GF-D8 (cell line): Measurements from ENCODE around the gene CEP164.
"Not testable (repeated sequence)": the region's sequence is repeated elsewhere in the genome, so short reads cannot be mapped to it uniquely, and the experiment has no call there.

Source experiments
- DNase-seq: peaks from one replicate; lab custom pipeline; 2025; lab: John Stamatoyannopoulos, UW

CEP164 gene

GRCh38 chr11:117442049-117442868 is 114.6 kb downstream of the CEP164 start:
- DNase-seq, result no peak

DNA sequence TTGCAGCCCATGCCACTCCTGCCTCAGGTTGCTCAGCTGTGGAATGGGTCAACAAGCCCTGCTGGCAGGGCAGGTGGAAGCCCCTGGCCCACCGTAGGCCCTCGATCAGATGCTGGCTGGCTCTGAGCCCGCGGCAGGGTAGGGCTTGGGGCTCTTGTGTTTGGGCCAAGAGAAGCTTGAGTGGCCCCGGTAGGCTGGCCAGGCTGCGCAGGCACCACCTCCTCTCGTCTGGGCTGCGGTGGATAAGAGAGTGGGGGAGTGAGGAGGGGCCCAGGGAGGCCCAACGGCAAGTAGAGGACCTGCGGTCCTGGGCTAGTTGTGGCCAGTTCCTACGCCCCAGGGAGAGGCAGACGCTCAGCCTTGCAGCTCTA is 115.2 kb downstream of the CEP164 start:
- no peak for DNase-seq

GRCh38 chr11:117443266-117444186 is 115.9 kb downstream of the CEP164 start:
- no peak for DNase-seq

DNA sequence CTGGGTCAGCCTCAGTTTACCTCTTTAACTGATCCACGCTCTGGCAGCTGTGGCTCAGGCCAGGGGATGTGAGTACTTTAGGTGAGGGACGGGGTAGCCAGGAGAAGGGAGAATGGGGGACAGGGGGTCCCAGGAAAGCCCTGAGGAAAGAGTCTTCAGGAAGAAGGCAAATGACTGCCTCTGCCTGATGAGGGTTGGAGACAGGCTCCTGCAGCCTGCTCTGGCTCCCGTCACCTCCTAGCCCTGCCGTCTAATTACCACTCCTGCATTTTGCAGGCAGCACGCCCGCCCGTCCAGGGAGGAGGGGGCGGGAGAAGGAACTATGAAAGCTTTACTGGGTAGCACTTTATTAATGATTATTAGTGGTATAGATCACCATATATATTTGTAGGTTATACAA is 116.6 kb downstream of the CEP164 start:
- DNase-seq, result no peak

- DNase-seq, result no peak
Observed at GRCh38 chr11:117444711-117445658, 117.3 kb downstream of the CEP164 start.

DNA sequence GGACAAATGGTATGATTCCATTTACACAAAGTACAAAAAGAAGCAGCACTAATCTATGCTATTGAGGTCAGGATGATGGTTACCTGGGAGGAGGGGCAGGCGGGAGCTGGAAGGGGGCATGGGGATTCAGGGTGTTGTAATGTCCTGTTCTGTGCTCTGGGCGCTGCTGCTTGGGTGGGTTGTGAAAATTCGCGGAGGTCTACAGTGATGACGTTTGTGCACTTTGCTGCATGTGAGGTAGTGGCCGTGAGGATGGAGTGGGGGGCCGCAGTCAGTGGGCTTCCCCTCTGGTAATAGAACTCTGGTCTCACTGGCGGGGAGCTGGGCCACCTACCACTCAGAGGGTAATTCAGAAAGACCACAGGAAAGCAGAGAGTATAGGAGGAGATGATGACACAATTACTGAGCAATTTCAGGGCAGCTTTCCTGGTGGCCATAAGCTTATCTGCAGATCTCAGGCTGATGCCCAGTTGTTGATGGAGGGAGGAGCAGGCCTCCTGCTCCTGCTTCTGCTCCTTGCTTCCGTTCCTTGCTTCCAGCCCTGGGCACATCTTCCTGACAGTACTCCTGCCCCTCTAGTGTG is 121.5 kb downstream of the CEP164 start:
- DNase-seq, result no peak

- DNase-seq, result no peak
Observed at GRCh38 chr11:117453886-117454563, 126.4 kb downstream of the CEP164 start.

GRCh38 chr11:117454564-117454917 is 126.9 kb downstream of the CEP164 start:
- DNase-seq, result no peak

- no peak for DNase-seq
Observed at GRCh38 chr11:117456027-117456720, 128.5 kb downstream of the CEP164 start.

GRCh38 chr11:117456721-117457029 is 129.0 kb downstream of the CEP164 start:
- not testable (repeated sequence) for DNase-seq

DNA sequence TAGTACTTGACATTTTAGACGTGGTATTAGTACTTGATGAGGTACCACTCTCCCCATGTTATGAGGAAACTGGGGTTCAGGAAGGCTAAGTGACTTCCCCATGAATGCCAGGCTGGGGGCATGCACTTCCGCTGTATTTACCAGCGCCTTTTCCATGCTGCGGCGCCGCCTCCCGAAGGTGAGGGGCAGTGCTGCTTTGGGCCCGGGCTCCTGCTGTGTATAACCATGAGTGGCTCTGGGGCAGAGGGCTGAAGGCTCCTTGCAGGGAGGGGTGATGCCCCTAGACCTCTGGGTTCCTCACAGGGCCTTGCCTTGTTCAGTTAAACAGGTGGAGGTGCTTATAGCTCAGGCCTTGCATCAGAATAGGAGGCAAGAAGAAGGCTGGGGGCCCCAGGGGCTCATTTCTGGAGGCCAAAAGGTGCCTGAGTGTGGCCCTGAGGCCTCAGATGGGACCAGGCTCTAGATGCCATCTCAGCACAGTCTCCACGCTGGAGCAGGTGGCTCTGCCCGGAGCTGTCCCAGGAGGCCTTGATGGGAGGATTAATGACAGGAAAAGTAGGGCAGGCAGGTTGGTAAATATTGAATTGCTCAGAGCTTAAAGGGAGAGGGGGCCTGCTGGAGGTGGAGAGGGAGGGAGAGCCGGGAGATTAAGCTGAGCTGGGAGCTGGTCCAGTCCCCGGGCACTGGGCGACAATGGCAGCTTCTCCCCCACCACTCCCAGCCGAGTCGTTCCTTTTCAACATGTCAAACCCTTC is 129.6 kb downstream of the CEP164 start:
- no peak for DNase-seq

- no peak for DNase-seq
Observed at GRCh38 chr11:117457835-117458234, 130.2 kb downstream of the CEP164 start.

- DNase-seq, result no peak
Observed at GRCh38 chr11:117458275-117459122, 130.8 kb downstream of the CEP164 start.

GRCh38 chr11:117459123-117459978 is 131.7 kb downstream of the CEP164 start:
- no peak for DNase-seq

DNA sequence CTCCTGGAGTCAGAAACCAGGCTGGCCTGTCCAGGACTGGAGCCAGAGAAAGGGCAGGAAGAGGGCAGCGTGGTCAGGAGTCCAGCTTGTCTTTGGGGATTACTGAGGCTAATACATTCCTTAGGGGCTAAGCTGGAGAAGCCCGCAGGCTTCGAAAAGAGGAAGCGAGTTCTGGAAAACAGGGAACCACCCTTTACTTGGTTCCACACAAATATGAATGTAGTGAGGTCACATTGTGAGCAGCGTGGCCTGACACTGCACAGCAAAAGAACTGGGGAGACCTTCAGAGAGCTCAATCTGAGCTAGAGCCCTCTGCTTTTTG is 132.3 kb downstream of the CEP164 start:
- DNase-seq, result no peak

DNA sequence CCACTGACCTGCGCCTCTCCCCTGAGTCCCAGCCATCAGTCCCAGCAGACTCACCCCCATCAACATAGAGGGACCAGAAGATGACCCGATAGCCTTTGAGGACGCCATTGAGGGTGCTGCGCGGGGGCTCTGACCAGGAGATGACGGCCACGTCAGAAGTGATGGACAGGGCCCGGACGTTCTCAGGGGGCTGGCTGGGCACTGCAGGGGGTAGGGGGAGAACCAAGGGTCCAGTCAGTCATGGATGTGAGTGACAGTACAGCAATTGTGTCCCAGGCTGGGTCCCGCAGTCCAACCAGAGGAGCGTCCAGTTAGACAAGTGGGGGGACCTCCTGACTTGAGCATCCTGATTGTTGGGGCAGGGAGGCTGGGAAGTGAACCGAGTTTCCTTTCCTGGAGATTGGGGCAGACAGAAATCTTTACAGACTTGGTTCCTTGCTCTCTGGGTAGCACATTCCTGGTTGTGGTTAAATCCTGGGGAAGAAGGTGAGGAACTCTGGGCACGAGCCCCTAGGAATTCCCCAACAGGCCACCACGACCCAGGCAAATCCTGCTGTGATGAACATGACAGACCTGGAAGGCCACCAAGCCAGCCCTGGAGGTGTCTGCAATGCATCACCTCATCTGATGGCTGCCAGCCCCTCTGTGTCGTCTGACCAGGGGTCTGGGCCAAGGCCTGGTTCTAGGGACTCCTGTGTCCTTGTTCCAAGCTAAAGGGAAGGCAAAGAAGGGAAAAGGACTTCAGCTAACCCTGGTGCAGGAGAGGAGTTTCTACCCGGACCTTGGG is 133.9 kb downstream of the CEP164 start:
- no peak for DNase-seq

DNA sequence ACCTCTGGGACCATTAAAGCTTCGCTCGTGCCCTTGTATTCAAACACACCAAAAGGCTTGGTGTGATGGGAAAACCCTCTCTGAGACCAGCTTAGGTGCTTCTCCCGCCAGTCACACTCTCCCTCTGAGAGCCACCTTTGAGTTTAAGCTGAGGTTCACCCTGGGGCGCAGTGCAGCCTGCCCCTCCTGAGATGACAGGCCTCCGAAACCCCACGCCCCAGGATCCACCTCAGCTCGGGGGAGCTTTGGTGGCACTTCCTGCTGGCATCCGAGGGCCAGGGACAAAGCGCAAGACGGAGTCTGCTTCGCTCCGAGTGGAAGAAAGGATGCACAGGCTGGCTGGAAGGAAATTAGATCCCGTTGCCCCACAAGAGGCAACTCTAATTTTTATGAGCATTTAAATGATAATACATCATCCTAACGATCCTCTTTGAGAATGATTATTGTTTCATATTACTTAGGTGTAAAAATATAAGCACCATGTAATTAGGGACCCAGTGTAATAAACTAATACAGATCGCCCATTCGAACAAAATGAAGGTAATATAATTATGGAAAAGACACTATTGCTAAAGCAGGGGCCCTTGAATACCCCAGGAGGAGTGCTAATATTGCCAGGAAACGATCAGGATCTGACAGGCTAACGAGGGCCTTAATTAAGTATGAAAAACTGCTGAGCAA is 134.7 kb downstream of the CEP164 start:
- DNase-seq, result no peak
